Stomach (tissue), 4 donors: ENCODE results near the gene CFP.

Experiments used
- EP300 ChIP-seq: sonication (generic); formaldehyde crosslinking; IDR thresholded peaks from one replicate; pipeline ENCODE4 v1.6.1; 2017; ENCODE audit warnings: antibody characterized with exemption
- POLR2A ChIP-seq, 4 donors: fragments of 450-650 bp; IDR thresholded peaks; one replicate each; pipeline ENCODE4 v1.6.1; 2016; ENCODE audit warnings: antibody characterized with exemption in 4 of 4, control low read depth in 2 of 4, mild to moderate bottlenecking in 1 of 4, moderate library complexity in 1 of 4
- POLR2AphosphoS5 ChIP-seq, 3 donors: sonication (generic); formaldehyde crosslinking; IDR thresholded peaks; one replicate each; pipeline ENCODE4 v1.6.1; 2016; ENCODE audit warnings: antibody characterized with exemption in 3 of 3
- TF ChIP-seq, protein P1 (sequence below), 7 experiments: fragments of 450-650 bp in 4 of 7; fragments of 200-600 bp in 3 of 7; sonication (generic) in 3 of 7; IDR thresholded peaks; one replicate each; pipeline ENCODE4 v1.5.1; 2016 to 2019; ENCODE audit warnings: antibody characterized with exemption in 7 of 7, control low read depth in 2 of 7, mild to moderate bottlenecking in 1 of 7

DNA sequence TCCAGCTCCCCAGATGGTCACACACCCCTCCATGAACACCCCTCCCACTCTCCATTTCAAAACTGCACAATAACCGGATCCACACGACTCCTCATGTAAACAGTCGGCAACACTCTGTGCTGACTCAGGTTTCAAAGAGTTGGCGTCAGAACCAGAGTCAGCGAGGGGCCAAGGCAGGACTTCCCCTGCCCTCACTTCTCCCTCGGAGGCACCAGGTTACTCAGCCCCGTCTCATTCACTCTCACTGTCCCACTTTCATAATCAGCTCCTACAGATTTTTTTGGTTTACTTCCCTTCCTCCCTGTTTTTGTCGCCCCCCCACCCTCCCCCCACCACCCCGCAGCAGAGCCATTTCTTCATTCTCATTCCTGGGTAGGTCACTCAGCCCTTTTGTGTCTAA is 50.2 kb downstream of the CFP start:
- TF ChIP-seq, protein P1, sequence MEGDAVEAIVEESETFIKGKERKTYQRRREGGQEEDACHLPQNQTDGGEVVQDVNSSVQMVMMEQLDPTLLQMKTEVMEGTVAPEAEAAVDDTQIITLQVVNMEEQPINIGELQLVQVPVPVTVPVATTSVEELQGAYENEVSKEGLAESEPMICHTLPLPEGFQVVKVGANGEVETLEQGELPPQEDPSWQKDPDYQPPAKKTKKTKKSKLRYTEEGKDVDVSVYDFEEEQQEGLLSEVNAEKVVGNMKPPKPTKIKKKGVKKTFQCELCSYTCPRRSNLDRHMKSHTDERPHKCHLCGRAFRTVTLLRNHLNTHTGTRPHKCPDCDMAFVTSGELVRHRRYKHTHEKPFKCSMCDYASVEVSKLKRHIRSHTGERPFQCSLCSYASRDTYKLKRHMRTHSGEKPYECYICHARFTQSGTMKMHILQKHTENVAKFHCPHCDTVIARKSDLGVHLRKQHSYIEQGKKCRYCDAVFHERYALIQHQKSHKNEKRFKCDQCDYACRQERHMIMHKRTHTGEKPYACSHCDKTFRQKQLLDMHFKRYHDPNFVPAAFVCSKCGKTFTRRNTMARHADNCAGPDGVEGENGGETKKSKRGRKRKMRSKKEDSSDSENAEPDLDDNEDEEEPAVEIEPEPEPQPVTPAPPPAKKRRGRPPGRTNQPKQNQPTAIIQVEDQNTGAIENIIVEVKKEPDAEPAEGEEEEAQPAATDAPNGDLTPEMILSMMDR (IDR thresholded peaks at IDR 0.05) = no peak
- TF ChIP-seq POLR2A (IDR thresholded peaks at IDR 0.05) (no peak), POLR2AphosphoS5 (IDR thresholded peaks at IDR 0.05) (peak in 1 of 3 donors; percentile 19), EP300 (no peak)
